ENCODE results near the gene ACOX3. TPM values are rescaled to one million over a fixed set of nuclear protein-coding genes. Genes with fewer than 3 reads are reported as not detected.
"Not testable (repeated sequence)": the region's sequence is repeated elsewhere in the genome, so short reads cannot be mapped to it uniquely, and the experiment has no call there.

Gene ACOX3
- polyA plus RNA-seq, 3 donors = 12.7 to 14.6 (median 13.7) TPM

DNA sequence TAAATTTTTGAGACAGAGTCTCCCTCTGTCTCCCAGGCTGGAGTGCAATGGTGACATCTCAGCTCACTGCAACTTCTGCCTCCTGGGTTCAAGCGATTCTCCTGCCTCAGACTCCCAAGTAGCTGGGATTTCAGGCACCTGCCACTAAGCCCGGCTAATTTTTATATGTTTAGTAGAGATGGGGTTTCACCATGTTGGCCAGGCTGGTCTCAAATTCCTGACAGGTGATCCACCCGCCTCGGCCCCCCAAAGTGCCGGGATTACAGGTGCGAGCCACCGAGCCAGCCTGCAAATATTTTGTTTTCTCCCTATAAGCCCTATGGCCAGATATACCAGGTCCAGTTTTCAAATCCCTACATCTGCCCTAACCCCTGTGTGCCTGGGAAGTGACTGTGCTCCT, 99.2 kb downstream of the ACOX3 start:
- not testable (repeated sequence) for H3K27ac ChIP-seq (ENCODE audit: low read depth, low read length)
- 82 to 90% (median 84%) methylated on average over 7 of the region's 7 CpGs for whole genome bisulfite sequencing, 3 donors

DNA sequence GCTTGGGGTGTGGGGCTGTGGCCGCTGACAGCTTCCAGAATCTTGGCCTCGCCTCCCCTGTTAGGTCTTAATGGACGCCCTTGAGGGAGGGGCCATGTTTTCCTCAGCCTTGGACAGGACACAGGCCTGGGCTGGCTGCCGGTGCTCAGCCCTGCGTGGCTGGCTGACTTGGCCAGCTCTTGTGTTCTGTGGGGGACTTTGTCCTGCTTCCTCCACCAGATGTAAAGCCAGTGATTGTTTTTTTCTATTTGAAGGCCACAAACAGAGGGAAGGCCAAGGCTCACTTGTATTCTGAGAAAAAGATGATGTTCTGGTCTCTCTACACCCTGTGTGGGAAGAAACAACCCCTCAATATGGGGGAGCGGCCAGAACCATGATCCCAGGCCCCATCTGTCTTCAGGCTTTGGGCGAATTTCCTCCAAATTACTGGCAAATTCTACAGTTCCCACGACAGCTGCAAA, 99.7 kb downstream of the ACOX3 start:
- H3K27ac ChIP-seq (ENCODE audit: low read depth, low read length) = no peak overlapping the region
- 48 to 60% (median 57%) methylated on average over 8 of the region's 8 CpGs for WGBS, 3 donors

DNA sequence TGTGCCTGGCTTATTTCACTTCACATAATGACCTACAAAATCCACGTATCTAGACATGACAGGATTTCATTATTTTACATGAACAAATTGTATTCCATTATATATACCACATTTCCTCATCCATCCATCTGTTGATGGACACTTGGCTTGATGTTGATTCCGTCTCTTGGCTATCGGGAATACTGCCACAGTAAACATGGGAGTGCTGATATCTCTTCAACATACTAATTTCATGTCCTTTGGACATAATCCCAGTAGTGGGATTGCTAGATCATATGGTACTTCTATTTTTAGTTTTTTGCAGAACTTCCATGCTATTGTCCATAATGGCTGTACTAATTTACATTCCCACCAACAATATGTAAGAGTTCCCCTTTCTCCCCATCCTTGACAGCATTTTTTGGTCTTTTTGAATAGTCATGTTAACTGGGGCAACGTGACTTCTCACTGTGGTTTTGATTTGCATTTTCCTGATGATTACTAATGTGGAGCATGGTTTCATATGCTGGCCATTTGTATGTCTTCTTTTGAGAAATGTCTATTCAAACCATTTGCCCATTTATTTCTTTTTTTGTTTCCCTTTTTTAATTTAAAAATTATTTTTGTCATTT, 102.1 kb downstream of the ACOX3 start:
- H3K27ac ChIP-seq (ENCODE audit: low read depth, low read length) = no peak overlapping the region
- WGBS, 3 donors = 45 to 69% (median 64%) methylated on average over 4 of the region's 4 CpGs

DNA sequence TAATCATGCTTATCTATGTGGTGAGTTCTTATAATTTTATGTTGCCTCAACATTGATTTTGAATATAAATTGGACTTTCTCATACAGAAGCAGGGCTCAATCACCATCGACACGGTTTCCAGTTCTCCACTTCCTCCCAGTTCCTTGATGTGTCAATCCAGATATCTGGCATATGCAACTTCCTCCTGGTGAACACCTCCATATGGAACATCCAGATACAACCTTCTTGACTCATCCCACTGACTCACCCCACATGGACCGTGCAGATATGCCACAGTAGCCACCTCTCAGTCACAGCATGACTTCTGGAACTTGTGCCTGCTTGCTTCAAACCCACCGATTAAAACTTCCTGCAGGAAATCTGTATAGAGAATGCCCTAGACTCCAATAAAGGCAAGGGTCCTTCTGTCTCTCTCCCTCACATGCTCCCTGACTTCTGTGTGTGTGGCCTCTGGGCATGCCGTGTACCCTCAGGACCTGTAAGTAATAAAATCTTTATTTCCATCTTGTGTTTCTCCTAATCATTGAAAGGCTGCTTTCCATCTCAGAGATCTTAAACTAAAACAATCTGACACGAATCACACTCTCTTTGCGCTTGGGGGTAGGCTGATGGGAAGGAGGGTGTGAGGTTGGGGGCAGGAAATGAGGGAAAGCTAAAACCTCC, 104.0 kb downstream of the ACOX3 start:
- H3K27ac ChIP-seq (ENCODE audit: low read depth, low read length) = no peak overlapping the region
- WGBS, 3 donors = 70 to 93% (median 71%) methylated on average over 7 of the region's 7 CpGs

DNA sequence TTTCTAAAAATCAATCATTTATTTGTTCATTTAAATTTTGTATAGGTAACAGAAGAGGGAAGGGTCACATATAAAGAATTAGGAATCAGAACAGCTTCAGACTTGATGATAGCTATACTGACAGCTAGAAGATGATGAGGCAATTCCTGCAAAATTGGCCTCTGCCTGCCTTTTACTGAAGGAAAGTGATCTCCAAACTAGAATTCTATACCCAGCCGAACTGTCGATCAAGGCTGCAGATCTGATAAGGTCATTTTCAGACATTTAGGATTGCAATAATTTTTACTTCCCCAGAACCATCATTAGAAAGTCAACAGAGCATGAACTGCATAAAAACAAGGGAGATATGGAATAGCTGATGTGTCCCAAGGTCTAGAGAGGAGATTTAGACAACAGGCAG, 104.7 kb downstream of the ACOX3 start:
- WGBS, 3 donors = 96 to 100% (median 98%) methylated on average over 2 of the region's 2 CpGs
- H3K27ac ChIP-seq (ENCODE audit: low read depth, low read length) = no peak overlapping the region

DNA sequence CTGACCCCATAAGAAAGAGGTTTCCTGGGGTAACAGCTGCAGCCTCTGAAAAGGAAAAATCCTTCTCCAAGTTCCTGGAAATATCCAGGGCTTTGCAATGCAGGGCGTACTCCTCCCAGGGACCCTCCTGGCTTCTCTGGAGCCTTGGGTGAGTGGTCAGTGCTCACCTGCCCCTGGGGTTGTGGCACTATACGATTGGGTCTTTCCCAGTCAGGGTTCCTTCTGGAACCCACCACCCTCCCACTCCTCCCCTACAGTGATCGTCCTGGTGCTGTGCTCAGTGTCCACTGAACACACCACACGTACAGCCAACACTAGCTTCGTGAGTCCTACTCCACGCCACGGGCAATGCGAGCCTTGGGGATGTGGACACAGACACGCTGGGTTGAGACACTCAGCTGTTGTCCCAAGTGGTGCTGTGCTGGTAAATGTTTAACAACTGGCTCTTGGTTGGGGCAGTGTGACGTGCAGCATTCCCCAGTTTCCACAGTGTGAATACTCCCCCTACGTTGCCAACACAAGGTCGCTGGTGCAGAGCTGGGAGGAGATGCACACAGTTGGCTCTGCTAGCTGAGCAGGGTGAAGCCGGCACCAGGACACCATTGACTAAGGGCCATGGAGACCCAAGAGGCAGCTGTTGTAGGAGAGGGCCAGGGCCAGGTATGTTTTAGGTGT, 105.6 kb downstream of the ACOX3 start:
- no peak overlapping the region for H3K27ac ChIP-seq (ENCODE audit: low read depth, low read length)
- 50 to 95% (median 94%) methylated on average over 13 of the region's 13 CpGs for WGBS, 3 donors

DNA sequence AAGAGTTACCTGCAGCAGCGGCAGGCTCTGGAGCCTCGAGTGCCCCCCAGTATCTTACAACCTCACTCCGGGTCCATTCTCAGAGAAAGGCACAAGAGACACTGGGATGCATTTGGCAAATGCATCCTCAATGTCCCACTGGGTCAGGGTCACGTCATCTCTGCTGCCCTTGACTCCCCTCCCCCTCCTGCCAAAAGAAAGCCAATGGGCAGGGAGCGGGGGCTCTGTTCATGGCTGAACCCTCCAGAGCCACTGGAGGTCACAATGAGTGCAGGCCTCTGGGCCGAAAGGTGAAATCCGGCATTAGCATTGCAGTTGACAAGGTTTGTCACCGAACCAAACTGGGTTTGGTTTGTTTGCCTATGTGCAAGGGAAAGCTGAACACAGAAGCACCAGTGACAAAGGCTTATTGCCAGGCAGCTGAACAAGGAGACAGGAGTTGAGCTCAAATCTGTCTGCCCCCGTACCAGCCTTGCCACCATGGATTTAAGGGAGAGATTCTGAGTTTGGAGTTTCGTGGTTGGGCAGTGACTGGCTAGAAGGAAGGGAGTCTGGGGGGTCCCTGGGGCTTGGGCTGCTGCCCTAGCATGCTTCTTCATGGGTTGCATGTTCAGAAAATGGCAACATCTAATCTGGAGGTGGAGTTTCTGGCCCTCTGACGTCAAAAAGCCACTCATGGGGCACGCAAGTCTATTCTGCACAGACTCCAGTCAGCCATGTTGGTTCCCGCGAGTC, 106.6 kb downstream of the ACOX3 start:
- 81 to 87% (median 85%) methylated on average over 14 of the region's 14 CpGs for WGBS, 3 donors
- no peak overlapping the region for H3K27ac ChIP-seq (ENCODE audit: low read depth, low read length)

DNA sequence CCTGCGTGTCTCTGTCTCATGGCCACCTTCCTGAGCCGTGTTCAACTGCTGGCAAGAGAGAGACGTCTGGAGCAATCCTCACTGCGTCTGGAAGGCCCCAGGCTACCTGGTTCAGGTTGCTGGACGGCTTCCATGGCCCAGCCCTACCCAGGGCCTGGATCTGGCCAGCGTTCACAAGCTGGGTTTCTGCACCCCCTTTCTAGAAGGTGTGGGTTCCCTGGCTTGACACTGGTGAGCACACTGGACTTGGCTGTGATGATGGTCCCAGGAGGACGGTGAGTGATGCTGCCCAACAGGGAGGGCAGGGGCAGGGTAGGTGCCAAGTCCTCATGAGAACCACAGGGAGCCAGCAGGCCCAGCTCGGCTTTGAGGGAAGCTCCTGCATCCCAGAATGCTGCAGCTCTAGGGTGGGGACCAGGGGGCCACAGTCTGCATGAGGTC, 107.6 kb downstream of the ACOX3 start:
- 77 to 86% (median 85%) methylated on average over 8 of the region's 8 CpGs for WGBS, 3 donors

DNA sequence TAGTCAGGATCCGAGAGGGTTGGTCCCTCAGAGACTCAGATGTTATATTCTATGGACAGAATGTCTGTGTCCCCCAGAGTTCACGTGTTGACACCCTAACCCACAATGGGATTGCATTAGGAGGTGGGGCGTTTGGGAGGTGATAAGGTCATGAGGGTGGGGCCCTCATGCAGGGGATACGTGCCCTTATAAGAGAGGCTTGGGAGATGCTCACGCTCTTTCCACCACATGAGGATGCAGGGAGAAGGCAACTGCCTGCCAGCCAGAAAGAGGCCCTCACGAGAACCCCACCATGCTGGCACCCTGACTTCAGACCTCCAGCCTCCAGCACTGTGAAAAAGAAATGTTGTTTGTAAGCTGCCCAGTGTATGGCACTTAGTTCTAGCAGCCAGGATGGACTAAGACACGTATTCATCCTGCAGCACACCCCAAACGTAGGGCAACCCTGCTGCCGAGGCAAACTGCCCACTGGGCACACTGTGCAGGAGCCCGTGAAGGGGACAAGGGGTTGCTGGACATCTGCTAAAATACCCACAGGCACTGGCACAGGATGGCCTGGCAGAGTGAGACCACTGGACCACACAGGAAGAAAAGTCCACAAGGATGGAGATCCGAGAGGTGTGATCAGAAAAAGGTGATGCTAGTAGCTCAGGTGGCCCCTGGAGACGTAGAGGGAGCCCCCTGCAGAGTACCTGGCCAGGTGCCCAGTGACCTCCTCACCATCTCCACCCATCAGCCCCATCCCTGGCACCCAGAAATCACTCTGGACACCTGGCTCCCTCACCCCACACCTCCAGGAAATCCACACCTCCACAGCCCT, 108.3 kb downstream of the ACOX3 start:
- no peak overlapping the region for H3K27ac ChIP-seq (ENCODE audit: low read depth, low read length)
- WGBS, 3 donors = 90 to 92% (median 92%) methylated on average over 11 to 12 of the region's 12 CpGs

More for the DNA sequence above, 107.6 kb downstream of the ACOX3 start:
- no peak overlapping the region for H3K27ac ChIP-seq (ENCODE audit: low read depth, low read length)

DNA sequence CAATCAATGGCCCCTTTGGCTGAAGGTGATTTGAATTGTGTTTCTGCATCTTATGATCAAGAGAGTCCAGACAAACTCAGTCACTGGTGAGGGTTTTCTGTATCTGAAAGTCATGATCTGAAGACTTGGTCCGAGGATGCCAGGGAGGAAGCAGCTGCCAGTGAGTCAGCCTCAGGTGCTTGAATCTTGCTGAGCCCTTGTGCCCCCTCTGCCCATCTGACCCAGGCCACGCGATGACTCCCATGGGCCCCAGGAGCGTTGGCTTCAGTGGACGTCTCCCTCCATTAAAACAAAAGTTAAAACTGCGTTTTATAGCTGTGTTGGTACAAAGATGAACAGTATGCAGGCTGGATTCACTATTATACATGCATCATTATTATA, 109.0 kb downstream of the ACOX3 start:
- WGBS, 3 donors = 73 to 89% (median 78%) methylated on average over 6 of the region's 6 CpGs
- H3K27ac ChIP-seq (ENCODE audit: low read depth, low read length) = no peak overlapping the region

DNA sequence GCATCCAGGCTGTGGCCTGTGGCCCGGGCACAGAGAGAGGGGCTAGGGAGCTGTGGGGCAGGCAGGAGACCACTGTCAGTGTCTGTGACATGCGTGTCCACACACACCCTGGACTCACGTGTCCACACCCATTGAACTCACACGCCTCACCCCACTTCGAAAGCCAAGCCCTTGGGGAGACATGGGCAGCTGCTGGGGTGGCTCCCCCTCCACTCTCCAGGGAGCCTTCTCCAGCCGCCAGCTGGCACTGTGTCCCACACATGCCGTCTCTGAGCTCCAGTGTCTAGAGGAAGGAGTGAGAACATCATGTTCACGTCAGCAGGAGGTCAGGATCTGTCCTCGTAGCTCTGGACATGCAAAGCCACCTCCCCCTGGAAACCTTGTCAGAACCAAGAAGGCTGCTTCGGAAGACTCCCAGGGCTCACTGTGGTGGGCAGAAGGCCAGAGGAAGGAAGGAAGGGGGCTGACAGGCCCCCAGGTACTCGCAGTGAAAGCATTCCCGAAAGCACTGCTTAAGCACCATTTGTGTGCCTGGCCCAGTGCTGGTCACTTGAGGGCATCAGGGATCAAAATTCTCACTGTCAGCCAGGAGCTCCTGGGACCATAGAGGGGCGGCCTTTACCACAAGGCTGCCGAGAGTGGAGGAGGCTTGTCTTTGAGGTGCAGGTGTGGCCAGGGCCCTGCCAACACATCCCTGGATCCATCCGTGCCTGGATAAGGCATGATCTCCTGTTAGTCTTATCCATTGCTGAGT, 109.5 kb downstream of the ACOX3 start:
- WGBS, 3 donors = 58 to 67% (median 64%) methylated on average over 15 of the region's 15 CpGs

DNA sequence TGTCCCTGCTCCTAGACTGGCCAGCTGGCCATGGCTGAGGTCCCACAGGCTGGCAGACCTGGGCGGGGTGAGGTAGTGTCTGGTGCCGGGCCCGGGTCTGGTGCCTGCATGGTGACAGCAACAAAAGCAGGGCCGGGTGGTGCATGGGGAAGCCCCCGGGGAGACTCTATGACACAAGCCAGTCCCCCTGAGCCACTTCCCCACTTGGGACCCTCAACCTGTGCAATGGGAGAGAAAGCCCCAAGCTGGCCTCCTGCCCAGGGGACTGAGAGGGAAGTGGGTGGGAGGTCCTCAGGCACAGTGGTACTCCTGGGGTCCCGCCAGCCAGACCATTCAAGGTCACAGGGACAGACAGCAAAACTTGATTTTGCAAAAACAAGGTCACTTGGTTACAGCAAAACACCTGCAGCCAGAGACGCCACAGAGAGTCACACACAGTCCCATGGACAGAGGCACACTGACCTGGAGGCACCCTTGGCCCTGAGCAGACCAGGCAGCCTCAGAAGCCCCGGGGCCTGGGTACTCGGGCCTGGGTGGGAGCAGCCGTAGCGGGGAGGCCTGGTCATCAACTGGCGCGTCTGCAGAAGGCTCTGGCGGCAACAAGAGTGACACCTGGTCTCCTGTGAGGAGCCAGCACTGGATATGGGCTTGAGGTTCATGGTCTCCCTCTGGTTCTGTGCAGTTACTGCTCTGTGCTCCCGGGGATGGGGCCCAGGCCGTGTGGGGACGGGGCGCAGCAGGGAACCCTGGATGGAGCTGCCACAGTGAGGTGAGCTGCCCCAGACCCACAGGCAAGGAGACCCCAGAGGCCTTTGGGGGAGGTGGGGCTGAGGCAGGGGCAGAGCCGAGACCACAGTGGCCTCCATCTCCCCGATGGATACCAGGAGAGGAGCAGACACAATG, 110.4 kb downstream of the ACOX3 start:
- WGBS, 3 donors = 79 to 92% (median 91%) methylated on average over 20 of the region's 20 CpGs
- H3K27ac ChIP-seq (ENCODE audit: low read depth, low read length) = no peak overlapping the region

More for the DNA sequence above, 109.5 kb downstream of the ACOX3 start:
- H3K27ac ChIP-seq (ENCODE audit: low read depth, low read length) = no peak overlapping the region

DNA sequence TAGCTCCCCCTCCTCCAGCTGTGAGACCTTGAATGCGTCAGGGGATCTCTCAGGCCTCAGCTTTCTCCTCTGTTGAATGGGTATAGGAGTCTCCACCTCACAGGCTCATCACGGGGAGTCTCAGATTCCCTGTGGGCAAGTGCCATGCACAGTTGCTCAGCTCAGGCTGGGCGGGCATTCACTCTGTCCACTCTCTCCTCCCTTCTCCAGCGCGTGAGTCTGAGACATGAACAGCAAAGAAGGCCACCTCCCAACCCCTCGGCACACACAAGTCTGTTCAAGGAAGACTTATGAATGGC, 111.0 kb downstream of the ACOX3 start:
- no peak overlapping the region for H3K27ac ChIP-seq (ENCODE audit: low read depth, low read length)

DNA sequence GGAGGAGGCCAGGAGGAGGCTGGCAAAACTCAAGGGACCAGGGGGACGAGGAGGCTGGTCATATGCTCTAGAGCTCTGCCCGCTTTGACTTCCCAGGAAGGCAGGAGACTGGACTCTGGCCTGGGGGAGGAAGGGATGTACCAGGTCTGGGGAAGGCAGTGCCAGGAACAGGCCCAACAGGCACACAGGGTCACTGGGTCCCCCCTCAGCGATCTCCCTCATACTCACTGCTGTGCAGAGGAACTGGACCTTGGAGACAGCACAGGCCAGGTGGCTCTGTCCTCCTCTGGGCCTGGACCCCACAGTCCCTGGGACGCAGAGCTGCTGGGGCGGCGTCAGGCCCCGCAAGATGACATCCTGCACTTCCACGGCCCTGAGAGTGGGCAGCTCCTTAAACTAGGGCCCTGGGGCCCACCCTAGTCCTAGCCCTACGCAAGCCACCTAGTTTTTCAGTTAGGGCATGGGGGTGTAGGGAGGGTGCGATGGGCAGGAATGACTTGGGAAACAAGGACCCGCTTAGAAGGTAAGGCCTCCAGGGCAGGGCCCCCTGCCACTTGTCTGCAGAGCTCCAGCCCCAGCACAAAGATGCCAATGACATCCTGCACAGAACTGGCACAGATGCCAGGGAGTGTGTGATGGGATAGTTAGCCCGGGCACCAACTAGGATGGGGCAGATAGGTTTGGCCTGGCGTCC, 111.5 kb downstream of the ACOX3 start:
- 83 to 84% (median 83%) methylated on average over 13 of the region's 13 CpGs for WGBS, 3 donors
- no peak overlapping the region for H3K27ac ChIP-seq (ENCODE audit: low read depth, low read length)

More for the DNA sequence above, 111.0 kb downstream of the ACOX3 start:
- WGBS, 3 donors = 75 to 81% (median 79%) methylated on average over 6 of the region's 6 CpGs

DNA sequence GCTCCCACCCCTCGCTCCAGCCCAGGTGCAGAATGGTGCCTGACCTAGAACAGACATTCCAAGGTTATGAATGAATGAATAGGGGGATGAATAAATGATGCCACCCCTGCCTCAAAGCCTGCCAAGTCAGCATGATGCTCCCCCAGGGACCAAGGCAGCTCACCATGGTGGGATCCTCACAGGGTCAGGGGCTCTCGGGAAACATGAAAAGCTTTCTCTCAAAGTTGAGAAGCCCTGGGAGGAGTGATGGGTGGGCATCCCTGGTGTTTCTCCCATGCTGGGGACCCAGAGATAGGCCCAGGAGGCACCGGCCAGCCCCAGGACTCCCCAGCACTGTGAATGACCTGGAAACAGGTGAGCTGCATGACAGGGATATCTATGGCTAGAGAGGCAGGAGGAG, 112.1 kb downstream of the ACOX3 start:
- 70 to 96% (median 93%) methylated on average over 3 of the region's 3 CpGs for WGBS, 3 donors
- no peak overlapping the region for H3K27ac ChIP-seq (ENCODE audit: low read depth, low read length)

DNA sequence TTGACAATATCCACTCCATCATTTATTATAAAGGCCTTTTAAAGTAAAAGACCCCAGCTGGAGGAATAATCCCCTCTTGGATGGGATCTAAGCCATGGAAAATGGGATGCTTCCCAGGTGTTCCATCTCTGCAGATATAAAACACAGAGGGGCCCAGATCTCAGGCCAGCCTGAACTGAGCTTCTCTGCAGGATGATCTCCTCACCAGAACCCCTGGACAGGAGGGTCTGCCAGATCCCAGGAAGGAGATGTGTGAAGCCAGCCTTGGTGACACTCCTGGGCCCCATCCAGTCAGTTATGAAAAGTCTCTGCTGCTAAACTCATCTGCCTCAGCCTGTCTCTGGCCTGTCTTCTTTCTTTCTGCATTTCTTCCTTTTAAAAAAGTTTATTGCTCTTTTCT, 114.3 kb downstream of the ACOX3 start:
- H3K27ac ChIP-seq (ENCODE audit: low read depth, low read length) = no peak overlapping the region
